ENCODE results near the gene TRAM2.

DNA sequence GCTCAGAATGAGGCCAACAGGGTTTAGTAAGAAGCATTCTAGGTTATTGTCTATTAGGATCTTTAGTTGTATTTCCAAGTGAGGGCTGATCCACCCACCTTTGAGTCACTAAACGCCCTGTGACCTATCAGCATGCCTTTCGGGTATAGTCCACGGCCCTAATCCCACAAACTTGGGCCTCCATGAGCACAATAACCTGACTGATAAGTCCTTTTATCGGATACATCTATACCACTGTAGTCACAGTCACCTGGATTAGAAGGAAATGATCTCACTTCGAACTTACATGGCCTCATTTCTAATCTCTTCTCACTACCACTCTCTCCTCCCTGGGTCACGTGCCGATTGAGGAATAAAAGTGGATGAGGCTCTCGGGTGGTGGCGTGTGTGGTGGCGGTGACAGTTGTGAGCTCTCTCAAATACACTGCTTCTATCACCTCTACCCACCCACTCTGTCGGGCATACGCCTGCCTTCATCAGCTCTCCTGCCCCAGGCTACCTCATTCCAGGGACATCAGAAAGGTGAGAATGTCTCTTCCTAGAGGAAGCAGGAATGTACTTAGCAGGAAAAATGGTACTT lies 65.2 kb downstream of the TRAM2 start:
- TF ChIP-seq, protein P1, sequence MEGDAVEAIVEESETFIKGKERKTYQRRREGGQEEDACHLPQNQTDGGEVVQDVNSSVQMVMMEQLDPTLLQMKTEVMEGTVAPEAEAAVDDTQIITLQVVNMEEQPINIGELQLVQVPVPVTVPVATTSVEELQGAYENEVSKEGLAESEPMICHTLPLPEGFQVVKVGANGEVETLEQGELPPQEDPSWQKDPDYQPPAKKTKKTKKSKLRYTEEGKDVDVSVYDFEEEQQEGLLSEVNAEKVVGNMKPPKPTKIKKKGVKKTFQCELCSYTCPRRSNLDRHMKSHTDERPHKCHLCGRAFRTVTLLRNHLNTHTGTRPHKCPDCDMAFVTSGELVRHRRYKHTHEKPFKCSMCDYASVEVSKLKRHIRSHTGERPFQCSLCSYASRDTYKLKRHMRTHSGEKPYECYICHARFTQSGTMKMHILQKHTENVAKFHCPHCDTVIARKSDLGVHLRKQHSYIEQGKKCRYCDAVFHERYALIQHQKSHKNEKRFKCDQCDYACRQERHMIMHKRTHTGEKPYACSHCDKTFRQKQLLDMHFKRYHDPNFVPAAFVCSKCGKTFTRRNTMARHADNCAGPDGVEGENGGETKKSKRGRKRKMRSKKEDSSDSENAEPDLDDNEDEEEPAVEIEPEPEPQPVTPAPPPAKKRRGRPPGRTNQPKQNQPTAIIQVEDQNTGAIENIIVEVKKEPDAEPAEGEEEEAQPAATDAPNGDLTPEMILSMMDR (conservative IDR thresholded peaks at IDR 0.05), result no peak
- no peak for TF ChIP-seq ZFX (IDR thresholded peaks at IDR 0.05)
